Fibroblast of pulmonary artery (primary cell): ENCODE measurements around the gene SMIM13.
A peak's percentile ranks its signal among the peaks of the same experiment; 100 is the strongest.
"Not testable (repeated sequence)": the region's sequence is repeated elsewhere in the genome, so short reads cannot be mapped to it uniquely, and the experiment has no call there.

Source experiments
- DNase-seq: peaks from one replicate; pipeline ENCODE4 v3.0.0-alpha.2; 2010; ENCODE audit warnings: low read depth
- H3K4me3 ChIP-seq: replicated peaks from 2 replicates; pipeline ENCODE4 v1.5.1; 2011; ENCODE audit warnings: low read depth, mild to moderate bottlenecking, control low read depth, low read length, moderate library complexity
- TF ChIP-seq, protein P1 (sequence below): IDR thresholded peaks from 2 replicates; pipeline ENCODE4 v1.5.1; 2011; ENCODE audit warnings: mild to moderate bottlenecking, control low read depth, low read length, inconsistent platforms; ENCODE audit errors: missing control alignments

SMIM13 gene

GRCh38 chr6:11083491-11083890 lies 10.1 kb upstream of the SMIM13 start:
- TF ChIP-seq, protein P1, sequence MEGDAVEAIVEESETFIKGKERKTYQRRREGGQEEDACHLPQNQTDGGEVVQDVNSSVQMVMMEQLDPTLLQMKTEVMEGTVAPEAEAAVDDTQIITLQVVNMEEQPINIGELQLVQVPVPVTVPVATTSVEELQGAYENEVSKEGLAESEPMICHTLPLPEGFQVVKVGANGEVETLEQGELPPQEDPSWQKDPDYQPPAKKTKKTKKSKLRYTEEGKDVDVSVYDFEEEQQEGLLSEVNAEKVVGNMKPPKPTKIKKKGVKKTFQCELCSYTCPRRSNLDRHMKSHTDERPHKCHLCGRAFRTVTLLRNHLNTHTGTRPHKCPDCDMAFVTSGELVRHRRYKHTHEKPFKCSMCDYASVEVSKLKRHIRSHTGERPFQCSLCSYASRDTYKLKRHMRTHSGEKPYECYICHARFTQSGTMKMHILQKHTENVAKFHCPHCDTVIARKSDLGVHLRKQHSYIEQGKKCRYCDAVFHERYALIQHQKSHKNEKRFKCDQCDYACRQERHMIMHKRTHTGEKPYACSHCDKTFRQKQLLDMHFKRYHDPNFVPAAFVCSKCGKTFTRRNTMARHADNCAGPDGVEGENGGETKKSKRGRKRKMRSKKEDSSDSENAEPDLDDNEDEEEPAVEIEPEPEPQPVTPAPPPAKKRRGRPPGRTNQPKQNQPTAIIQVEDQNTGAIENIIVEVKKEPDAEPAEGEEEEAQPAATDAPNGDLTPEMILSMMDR = no peak
- peak; percentile 52 for DNase-seq
- no peak overlapping the region for H3K4me3 ChIP-seq

GRCh38 chr6:11083956-11084355 lies 9.7 kb upstream of the SMIM13 start:
- no peak overlapping the region for H3K4me3 ChIP-seq
- TF ChIP-seq, protein P1 = no peak
- DNase-seq = no peak

DNA sequence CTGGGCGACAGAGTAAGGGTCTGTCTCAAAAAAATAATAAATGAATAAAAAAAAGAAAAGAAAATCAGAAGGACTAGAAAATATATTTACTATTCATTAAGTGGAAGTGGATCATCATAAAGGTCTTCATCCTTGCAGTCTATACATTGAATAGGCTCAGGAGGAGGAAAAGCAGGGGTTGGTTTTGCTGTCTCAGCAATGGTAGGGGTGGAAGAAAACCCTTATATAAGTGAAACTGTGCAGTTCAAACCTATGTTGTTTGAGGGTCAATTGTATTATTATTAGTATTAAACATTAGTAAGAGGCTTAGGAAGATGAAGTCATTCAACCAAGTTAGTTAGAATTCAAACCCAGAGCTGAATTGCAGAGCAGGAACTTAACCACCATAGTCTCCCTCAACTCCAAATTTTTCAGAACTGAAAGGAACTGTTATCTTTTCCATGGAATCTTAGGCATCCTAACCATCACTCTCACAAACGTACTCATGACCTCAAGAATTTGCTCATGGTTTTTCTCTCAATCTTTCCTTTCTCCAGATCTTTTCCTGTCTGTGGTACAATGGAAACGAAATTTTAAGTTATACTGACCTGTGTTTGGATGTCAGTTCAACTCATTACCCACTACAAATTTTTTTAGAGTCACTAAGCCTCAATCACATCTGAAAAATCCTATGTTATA lies 7.7 kb upstream of the SMIM13 start:
- TF ChIP-seq, protein P1 = no peak
- peak; percentile 73 for DNase-seq
- no peak overlapping the region for H3K4me3 ChIP-seq

GRCh38 chr6:11087141-11087812 lies 6.4 kb upstream of the SMIM13 start:
- not testable (repeated sequence) for H3K4me3 ChIP-seq

GRCh38 chr6:11089695-11090094 lies 3.9 kb upstream of the SMIM13 start:
- DNase-seq = no peak
- no peak overlapping the region for H3K4me3 ChIP-seq
- TF ChIP-seq, protein P1 = no peak

More at GRCh38 chr6:11087141-11087812, 6.4 kb upstream of the SMIM13 start:
- not testable (repeated sequence) for DNase-seq

DNA sequence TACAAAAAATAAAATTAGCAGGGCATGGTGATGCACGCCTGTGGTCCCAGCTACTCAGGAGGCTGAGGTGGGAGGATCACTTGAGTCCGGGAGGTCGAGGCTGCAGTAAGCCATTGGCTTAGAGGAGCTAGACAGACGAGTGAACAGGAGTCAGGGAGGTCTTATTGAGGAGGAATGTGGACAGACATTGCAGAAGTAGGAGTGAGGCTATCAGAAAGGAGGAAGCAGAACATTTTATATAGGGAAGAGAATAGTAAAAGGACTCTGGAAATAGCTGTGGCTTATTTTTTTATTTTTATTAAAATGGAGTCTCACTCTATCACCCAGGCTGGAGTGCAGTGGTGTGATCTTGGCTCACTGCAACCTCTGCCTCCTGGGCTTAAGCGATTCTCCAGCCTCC lies 2.5 kb upstream of the SMIM13 start:
- not testable (repeated sequence) for DNase-seq

DNA sequence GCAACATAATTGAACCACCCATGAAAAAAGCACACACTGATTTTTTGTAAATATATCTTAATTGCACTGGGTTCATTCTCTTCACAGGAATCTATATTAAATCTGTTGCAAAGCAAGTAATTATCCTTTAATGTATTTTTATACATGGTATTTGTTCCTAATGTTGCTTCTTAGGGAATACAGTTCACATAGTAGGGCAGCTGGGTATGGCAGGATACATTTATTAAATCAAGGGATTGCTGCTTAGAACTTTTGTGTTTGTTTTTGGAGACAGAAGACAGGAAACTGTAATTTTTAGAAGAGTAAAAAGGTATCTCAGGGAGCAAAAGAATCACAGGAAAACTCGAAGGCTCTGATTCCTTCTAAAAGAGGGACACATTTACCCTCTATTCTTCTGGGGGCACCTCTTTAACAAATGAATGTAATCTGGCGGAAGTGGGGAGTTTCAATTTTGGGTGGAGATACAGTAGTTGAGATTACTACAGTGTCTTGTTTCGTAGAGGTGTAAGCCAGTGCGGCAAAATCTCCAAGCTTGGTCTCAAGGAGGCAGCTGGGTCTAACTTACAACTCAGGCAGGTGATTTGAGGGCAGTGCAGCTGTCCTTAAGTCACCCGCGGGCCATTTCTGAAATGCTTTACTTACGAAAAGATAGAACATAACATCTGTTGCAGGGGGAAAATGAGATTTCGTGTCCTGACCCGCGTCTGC lies 812 bp upstream of the SMIM13 start:
- H3K4me3 ChIP-seq = peak overlapping the region; percentile 91
- TF ChIP-seq, protein P1 = no peak
- peak; percentile 34 for DNase-seq

More for the DNA sequence above, 2.5 kb upstream of the SMIM13 start:
- H3K4me3 ChIP-seq = not testable (repeated sequence)

- peak overlapping the region; percentile 91 for H3K4me3 ChIP-seq
- no peak for DNase-seq
- TF ChIP-seq, protein P1 = no peak
Observed at GRCh38 chr6:11093376-11093625, 333 bp upstream of the SMIM13 start.
